GM12878 (cell line): ENCODE measurements around the gene CRX. TPM values are rescaled to one million over a fixed set of nuclear protein-coding genes. Genes with fewer than 3 reads are reported as not detected.

ENCODE experiments used
- ATAC-seq: fragments of 200-7000 bp; cut with Tn5 transposase; 3 replicates; pipeline ENCODE4 v1.9.1; 2020; ENCODE audit warnings: mild to moderate bottlenecking, moderate library complexity
- BruUV-seq: library from RNA; stranded (reverse); fragments of 400-500 nt; replicated peaks from 2 replicates; lab custom pipeline; 2021; lab: Mats Ljungman, UMichigan
- CTCF ChIA-PET: fragments of 300-600 bp; sonication (Branson Sonifier 250); formaldehyde crosslinking; extraction: SDS; loops from one replicate; lab custom pipeline; 2021; ENCODE audit warnings: inconsistent platforms; lab: Yijun Ruan, JAX
- POLR2A ChIA-PET: fragments of 350-600 bp; formaldehyde crosslinking; extraction: SDS; loops from one replicate; lab custom pipeline; 2021; ENCODE audit warnings: inconsistent platforms; lab: Charles Lee
- RAD21 ChIA-PET: fragments of 300-600 bp; sonication (Branson Sonifier 250); formaldehyde crosslinking; loops from one replicate; lab custom pipeline; 2023; ENCODE audit warnings: antibody characterized with exemption; ENCODE audit not compliant: unreplicated experiment; lab: Charles Lee
- SMC1A ChIA-PET: fragments of 300-600 bp; sonication (Branson Sonifier 250); formaldehyde crosslinking; loops from one replicate; lab custom pipeline; 2023; ENCODE audit not compliant: unreplicated experiment, uncharacterized antibody; lab: Charles Lee
- DNase-seq: peaks from one replicate; pipeline ENCODE4 v3.0.0-alpha.2; 2011; ENCODE audit warnings: low read depth, low spot score
- FAIRE-seq: peaks from 3 replicates; lab custom pipeline; 2011; peaks lifted over from hg19 to GRCh38; lab: Jason Lieb, UNC
- H2AFZ ChIP-seq: 2 replicates; pipeline ENCODE4 v1.6.0; 2011; ENCODE audit warnings: low read depth, low read length, control low read depth; ENCODE audit not compliant: control insufficient read depth
- H3K27ac ChIP-seq: 2 replicates; pipeline ENCODE4 v1.5.1; 2011; ENCODE audit warnings: control low read depth; ENCODE audit not compliant: control insufficient read depth, insufficient read depth
- H3K27me3 ChIP-seq, 2 experiments: replicated peaks in 1 of 2; 2 replicates each; pipeline versions ENCODE4 v1.6.0 to v1.6.1; 2011; ENCODE audit warnings: low read length in 1 of 2; ENCODE audit not compliant: control insufficient read depth in 2 of 2, insufficient read depth in 2 of 2
- H3K36me3 ChIP-seq, 2 experiments: 2 replicates each; pipeline ENCODE4 v1.5.1; 2011; ENCODE audit warnings: low read length in 1 of 2; ENCODE audit not compliant: control insufficient read depth in 2 of 2, insufficient read depth in 2 of 2
- H3K4me1 ChIP-seq: 2 replicates; pipeline ENCODE4 v1.6.1; 2011; ENCODE audit warnings: mild to moderate bottlenecking, low read length, moderate library complexity, mixed read lengths; ENCODE audit not compliant: control insufficient read depth, insufficient read depth
- H3K4me2 ChIP-seq: 2 replicates; pipeline ENCODE4 v1.6.0; 2011; ENCODE audit warnings: control low read depth; ENCODE audit not compliant: control insufficient read depth, insufficient read depth
- H3K4me3 ChIP-seq: fragments of 200-600 bp; sonication (generic); 2 replicates; pipeline ENCODE4 v1.5.1; 2016
- H3K79me2 ChIP-seq: 2 replicates; pipeline ENCODE4 v1.6.0; 2011; ENCODE audit warnings: low read length; ENCODE audit not compliant: control insufficient read depth, insufficient read depth
- H3K9ac ChIP-seq: 2 replicates; pipeline ENCODE4 v1.8.0; 2011; ENCODE audit warnings: low read length, control low read depth, mixed read lengths; ENCODE audit not compliant: control insufficient read depth, insufficient read depth
- H3K9me3 ChIP-seq: replicated peaks from 3 replicates; pipeline ENCODE4 v1.5.1; 2011; ENCODE audit warnings: mild to moderate bottlenecking, low read length; ENCODE audit not compliant: control insufficient read depth, insufficient read depth
- H4K20me1 ChIP-seq: 2 replicates; pipeline ENCODE4 v1.6.0; 2011; ENCODE audit not compliant: control insufficient read depth, insufficient read depth
- CEBPZ ChIP-seq: fragments of 150-350 bp; IDR thresholded peaks from 2 replicates; pipeline ENCODE4 v1.6.1; 2016; ENCODE audit warnings: low read depth, low read length
- CUX1 ChIP-seq: IDR thresholded peaks from 2 replicates; pipeline ENCODE4 v1.6.1; 2012; ENCODE audit warnings: improper control_type of control experiment, low read depth, low read length; ENCODE audit not compliant: insufficient replicate concordance
- GABPA ChIP-seq: IDR thresholded peaks from 2 replicates; pipeline ENCODE4 v1.6.1; 2014; ENCODE audit warnings: antibody characterized with exemption, low read depth, mild to moderate bottlenecking, inconsistent platforms
- HSF1 ChIP-seq: fragments of 150-350 bp; IDR thresholded peaks from 2 replicates; pipeline ENCODE4 v1.6.1; 2014; ENCODE audit warnings: mild to moderate bottlenecking, low read depth, low read length
- MTA3 ChIP-seq: IDR thresholded peaks from 2 replicates; pipeline ENCODE4 v1.6.1; 2012; ENCODE audit warnings: low read length, inconsistent platforms, borderline replicate concordance
- POU2F2 ChIP-seq: IDR thresholded peaks from 3 replicates; pipeline ENCODE4 v1.6.1; 2011; ENCODE audit warnings: low read depth, mild to moderate bottlenecking, low read length, borderline replicate concordance
- RUNX3 ChIP-seq: IDR thresholded peaks from 2 replicates; pipeline ENCODE4 v1.6.1; 2012; ENCODE audit warnings: low read length, inconsistent platforms
- SIX5 ChIP-seq: IDR thresholded peaks from 2 replicates; pipeline ENCODE4 v1.6.1; 2011; ENCODE audit warnings: mild to moderate bottlenecking, low read depth, low read length, moderate library complexity; ENCODE audit not compliant: severe bottlenecking
- SMAD5 ChIP-seq: IDR thresholded peaks from 2 replicates; pipeline ENCODE4 v1.6.1; 2016; ENCODE audit warnings: antibody characterized with exemption, low read depth
- SREBF2 ChIP-seq: IDR thresholded peaks from 2 replicates; pipeline ENCODE4 v1.6.1; 2012; ENCODE audit warnings: mild to moderate bottlenecking, low read length
- SUPT20H ChIP-seq: IDR thresholded peaks from 2 replicates; pipeline ENCODE4 v1.6.1; 2011; ENCODE audit warnings: low read depth, mild to moderate bottlenecking, low read length, moderate library complexity, borderline replicate concordance; ENCODE audit not compliant: control insufficient read depth
- TAF1 ChIP-seq: IDR thresholded peaks from 2 replicates; pipeline ENCODE4 v1.6.1; 2011; ENCODE audit warnings: mild to moderate bottlenecking, low read depth, low read length, borderline replicate concordance
- YBX1 ChIP-seq: fragments of 450-650 bp; IDR thresholded peaks from 2 replicates; pipeline ENCODE4 v1.6.1; 2016; ENCODE audit warnings: antibody characterized with exemption
- ZBED1 ChIP-seq: IDR thresholded peaks from 2 replicates; pipeline ENCODE4 v1.6.1; 2016; ENCODE audit warnings: borderline replicate concordance
- ZZZ3 ChIP-seq: IDR thresholded peaks from 2 replicates; pipeline ENCODE4 v1.6.1; 2011; ENCODE audit warnings: low read depth; ENCODE audit not compliant: control insufficient read depth, insufficient read length
- WGBS: methylation state at CpG from one replicate; pipeline ENCODE4 v1.1.6; 2016; ENCODE audit warnings: low lambda C conversion rate; ENCODE audit not compliant: insufficient replicate concordance, insufficient coverage; ENCODE audit errors: missing lambda C conversion rate; 5-methylcytosine and 5-hydroxymethylcytosine counted together
- in situ Hi-C: fragments of 300-500 bp; cut with MboI; formaldehyde crosslinking; loops from 9 replicates; pipeline ENCODE4 v1.14.3; 2018; ENCODE audit warnings: mixed read lengths
- intact Hi-C: fragments of 100-400 bp; cut with micrococcal nuclease; formaldehyde crosslinking; loops from one replicate; pipeline ENCODE4 v1.14.2; 2022; ENCODE audit not compliant: unreplicated experiment
- polyA plus RNA-seq, 11 experiments: library from polyadenylated mRNA; depleted of rRNA in 4 of 11; unstranded in 6 of 11; stranded (reverse) in 5 of 11; fragments of >200 nt; fragmentation: Nextera tagmentation in 4 of 11; fragmentation: Illumina TruSeq in 1 of 11; extraction: Ambion mirVana in 4 of 11; extraction: Trizol in 1 of 11; gene quantifications; 1 replicate in 1 of 11; 2 replicates in 10 of 11; pipeline versions ENCODE4 v1.2.1 to v1.2.3, GENCODE V29; 2011 to 2016; ENCODE audit warnings: inconsistent platforms in 2 of 11, missing spikeins in 2 of 11, low read depth in 1 of 11
- total RNA-seq, 4 experiments: library from RNA; depleted of rRNA in 3 of 4; stranded (reverse); fragments of >200 nt in 3 of 4; fragmentation: Illumina TruSeq in 1 of 4; extraction: Trizol in 1 of 4; gene quantifications; 2 replicates each; pipeline versions ENCODE4 v1.2.1 to v1.2.3, GENCODE V29; 2013 to 2021

Gene CRX
- total and polyA plus RNA-seq, 10 of the 15 experiments (the other 5 are each of a cell fraction or from before 2014, with no cell fraction given): not detected

GRCh38 chr19:47882890-47883289, 61.2 kb downstream of the CRX start:
- Histone ChIP-seq H3K4me1 (no peaks in the 10 kb centered on the region), H3K4me2 (no peak overlapping the region), H3K79me2 (no peaks in the 10 kb centered on the region), H3K27ac (no peak overlapping the region), H3K9me3 (no peaks in the 10 kb centered on the region), H4K20me1 (no peaks in the 10 kb centered on the region), H3K27me3 (no peaks in the 10 kb centered on the region), H3K9ac (no peak overlapping the region), H2AFZ (no peak overlapping the region), H3K36me3 (no peaks in the 10 kb centered on the region), H3K4me3 (no peak overlapping the region)
- SMC1A ChIA-PET: no interaction called here
- in situ Hi-C loops: no loop called here
- no TSS peak for BruUV-seq
- FAIRE-seq (no peak), DNase-seq (no peak), ATAC-seq (no peak)
- CTCF ChIA-PET: interaction anchor here (0.5 to 1.2 kb wide), 2 partner anchors 13 to 265 kb away, joined by 3 to 4 read pairs; no protein-coding TSS in a partner anchor
- RAD21 ChIA-PET: no interaction called here
- intact Hi-C loops: no loop called here
- POLR2A ChIA-PET: interaction anchor here (1.0 kb wide), 1 partner anchor 9 kb away, joined by 4 read pairs; no protein-coding TSS in a partner anchor
- TF ChIP-seq MTA3: no peak
- TF ChIP-seq SREBF2: no peak
- TF ChIP-seq SIX5: no peak
- TF ChIP-seq POU2F2: no peak
- TF ChIP-seq HSF1: no peak
- no peak for TF ChIP-seq TAF1
- no peak for TF ChIP-seq RUNX3
- TF ChIP-seq YBX1: no peak
- no peak for TF ChIP-seq GABPA
- no peak for TF ChIP-seq SMAD5
- TF ChIP-seq CEBPZ: no peak
- no peak for TF ChIP-seq ZZZ3
- no peak for TF ChIP-seq CUX1
- TF ChIP-seq SUPT20H: no peak
- TF ChIP-seq ZBED1: no peak
- WGBS: 54% methylated on average over 3 of the region's 3 CpGs
